Measurements from ENCODE around the gene DMD.

Gene DMD

GRCh38 chrX:31190221-31190975 lies 2021.0 kb downstream of the DMD start:
- no peak for DNase-seq (ENCODE audit: low read depth, low spot score)

GRCh38 chrX:31186693-31187338 lies 2024.5 kb downstream of the DMD start:
- no peak for DNase-seq (ENCODE audit: low read depth, low spot score)

GRCh38 chrX:31185884-31186283 lies 2025.5 kb downstream of the DMD start:
- no peak for DNase-seq (ENCODE audit: low read depth, low spot score)

GRCh38 chrX:31181377-31182000 lies 2029.9 kb downstream of the DMD start:
- no peak for DNase-seq (ENCODE audit: low read depth, low spot score)

- no peak for DNase-seq (ENCODE audit: low read depth, low spot score)
Measured at GRCh38 chrX:31179203-31179602, 2032.1 kb downstream of the DMD start.

- DNase-seq (ENCODE audit: low read depth, low spot score): peak; percentile 1
Measured at GRCh38 chrX:31178769-31179125, 2032.6 kb downstream of the DMD start.

GRCh38 chrX:31178064-31178768 lies 2033.1 kb downstream of the DMD start:
- no peak for DNase-seq (ENCODE audit: low read depth, low spot score)

GRCh38 chrX:31170792-31171191 lies 2040.6 kb downstream of the DMD start:
- DNase-seq (ENCODE audit: low read depth, low spot score): no peak

- no peak for DNase-seq (ENCODE audit: low read depth, low spot score)
Measured at GRCh38 chrX:31168551-31168950, 2042.8 kb downstream of the DMD start.

GRCh38 chrX:31166832-31167231 lies 2044.5 kb downstream of the DMD start:
- DNase-seq (ENCODE audit: low read depth, low spot score): no peak

- no peak for DNase-seq (ENCODE audit: low read depth, low spot score)
Measured at GRCh38 chrX:31166416-31166815, 2044.9 kb downstream of the DMD start.

- DNase-seq (ENCODE audit: low read depth, low spot score): no peak
Measured at GRCh38 chrX:31165241-31166035, 2045.9 kb downstream of the DMD start.

- no peak for DNase-seq (ENCODE audit: low read depth, low spot score)
Measured at GRCh38 chrX:31154946-31155345, 2056.4 kb downstream of the DMD start.

GRCh38 chrX:31153475-31154047 lies 2057.8 kb downstream of the DMD start:
- no peak for DNase-seq (ENCODE audit: low read depth, low spot score)

GRCh38 chrX:31147175-31147574 lies 2064.2 kb downstream of the DMD start:
- no peak for DNase-seq (ENCODE audit: low read depth, low spot score)

- DNase-seq (ENCODE audit: low read depth, low spot score): no peak
Measured at GRCh38 chrX:31139961-31140360, 2071.4 kb downstream of the DMD start.

- no peak for DNase-seq (ENCODE audit: low read depth, low spot score)
Measured at GRCh38 chrX:31138124-31138523, 2073.2 kb downstream of the DMD start.

- no peak for DNase-seq (ENCODE audit: low read depth, low spot score)
Measured at GRCh38 chrX:31136144-31136611, 2075.2 kb downstream of the DMD start.

GRCh38 chrX:31132821-31133241 lies 2078.5 kb downstream of the DMD start:
- no peak for DNase-seq (ENCODE audit: low read depth, low spot score)

- no peak for DNase-seq (ENCODE audit: low read depth, low spot score)
Measured at GRCh38 chrX:31130457-31131220, 2080.7 kb downstream of the DMD start.
